ENCODE data around the gene NGEF. TPM values are rescaled to one million over a fixed set of nuclear protein-coding genes. Genes with fewer than 3 reads are reported as not detected.

Gene NGEF
- total and polyA plus RNA-seq, 10 of the 15 experiments (the other 5 are each of a cell fraction or from before 2014, with no cell fraction given) = 0.12 TPM; not detected in 9

DNA sequence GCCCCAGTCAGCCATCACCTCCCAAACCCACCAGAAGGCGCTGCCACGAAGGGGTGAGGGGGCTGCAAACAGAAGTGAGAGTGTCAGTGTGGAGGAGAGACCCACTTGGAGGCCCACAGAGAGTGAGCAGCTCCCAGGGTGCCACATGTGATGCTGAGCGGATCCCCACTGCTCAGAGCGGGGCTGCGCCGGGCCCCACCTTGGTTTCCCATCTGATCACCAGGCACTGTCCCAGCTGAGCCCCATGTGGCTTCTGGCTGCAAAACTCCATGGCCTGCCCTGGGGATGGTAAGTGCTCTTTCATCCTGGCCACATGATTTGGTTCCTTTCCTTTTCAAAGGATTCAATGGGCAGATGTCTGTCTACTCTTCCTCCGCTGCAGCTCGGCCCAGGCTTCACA lies 119.2 kb downstream of the NGEF start:
- no peak for TF ChIP-seq CEBPB (IDR thresholded peaks at IDR 0.05; ENCODE audit: borderline replicate concordance in 1 of 2, low read depth in 2 of 2, low read length in 2 of 2)
- H4K20me1 ChIP-seq (ENCODE audit: control insufficient read depth, insufficient read depth) = no peaks in the 10 kb centered on the region
- in situ Hi-C loops (cut with MboI) = no loop called here
- H3K9me3 ChIP-seq (replicated peaks; ENCODE audit: control insufficient read depth, insufficient read depth, low read length) = no peaks in the 10 kb centered on the region
- intact Hi-C loops (cut with micrococcal nuclease; ENCODE audit: unreplicated experiment) = no loop called here
- RAD21 ChIA-PET (ENCODE audit: unreplicated experiment) = no interaction called here
- 69% methylated on average over 4 of the region's 8 CpGs for WGBS (ENCODE audit: insufficient coverage, insufficient replicate concordance, low lambda C conversion rate, missing lambda C conversion rate)
- FAIRE-seq (no peak), ATAC-seq (no peak), DNase-seq (ENCODE audit: low read depth, low spot score) (no peak)
- no peaks in the 10 kb centered on the region for H3K27me3 ChIP-seq (replicated peaks in 1 of 2; ENCODE audit: control insufficient read depth in 2 of 2, insufficient read depth in 2 of 2, low read length in 1 of 2)
- no peak overlapping the region for H2AFZ ChIP-seq (ENCODE audit: control insufficient read depth, low read depth, low read length)
- POLR2A ChIA-PET = no interaction called here
- no peaks in the 10 kb centered on the region for H3K4me1 ChIP-seq (ENCODE audit: control insufficient read depth, insufficient read depth, low read length)
- H3K4me2 ChIP-seq (ENCODE audit: control insufficient read depth, insufficient read depth) = no peak overlapping the region
- no peak overlapping the region for H3K9ac ChIP-seq (ENCODE audit: control insufficient read depth, insufficient read depth, low read length)
- H3K4me3 ChIP-seq = no peak overlapping the region
- BruUV-seq (replicated peaks) = no TSS peak
- H3K79me2 ChIP-seq (ENCODE audit: control insufficient read depth, insufficient read depth, low read length) = no peaks in the 10 kb centered on the region
- H3K36me3 ChIP-seq (ENCODE audit: control insufficient read depth in 2 of 2, insufficient read depth in 2 of 2, low read length in 1 of 2) = no peaks in the 10 kb centered on the region
- no peak overlapping the region for H3K27ac ChIP-seq (ENCODE audit: control insufficient read depth, insufficient read depth)
- SMC1A ChIA-PET (ENCODE audit: uncharacterized antibody, unreplicated experiment) = no interaction called here
- CTCF ChIA-PET = no interaction called here

DNA sequence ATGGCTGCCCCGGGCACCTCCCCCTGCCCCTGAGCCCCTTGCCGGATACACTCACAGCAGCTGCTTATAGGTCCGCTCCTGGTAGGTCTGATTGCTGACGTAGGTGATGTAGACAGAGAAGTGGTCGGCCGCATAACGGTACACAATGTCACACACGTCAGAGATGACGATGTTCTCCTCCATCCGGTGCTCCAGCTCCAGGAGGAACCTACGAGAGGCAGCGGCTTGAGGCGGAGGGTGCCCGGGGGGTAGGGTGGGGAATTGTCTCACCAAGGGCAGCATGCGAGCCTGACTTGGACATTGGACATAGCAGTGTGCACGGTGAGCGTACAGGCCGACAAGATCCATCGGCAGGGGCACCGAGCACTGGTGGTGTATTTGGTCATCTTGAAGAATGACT lies 120.2 kb downstream of the NGEF start:
- SMC1A ChIA-PET (ENCODE audit: uncharacterized antibody, unreplicated experiment) = no interaction called here
- H3K27ac ChIP-seq (ENCODE audit: control insufficient read depth, insufficient read depth) = no peak overlapping the region
- no peaks in the 10 kb centered on the region for H3K27me3 ChIP-seq (replicated peaks in 1 of 2; ENCODE audit: control insufficient read depth in 2 of 2, insufficient read depth in 2 of 2, low read length in 1 of 2)
- TF ChIP-seq LARP7 (IDR thresholded peaks at IDR 0.05) = no peak
- no peaks in the 10 kb centered on the region for H3K4me1 ChIP-seq (ENCODE audit: control insufficient read depth, insufficient read depth, low read length)
- in situ Hi-C loops (cut with MboI) (no loop called here), intact Hi-C loops (cut with micrococcal nuclease; ENCODE audit: unreplicated experiment) (no loop called here)
- no peak for FAIRE-seq
- POLR2A ChIA-PET = no interaction called here
- no peak overlapping the region for H2AFZ ChIP-seq (ENCODE audit: control insufficient read depth, low read depth, low read length)
- H3K79me2 ChIP-seq (ENCODE audit: control insufficient read depth, insufficient read depth, low read length) = no peaks in the 10 kb centered on the region
- CTCF ChIA-PET = no interaction called here
- H3K4me2 ChIP-seq (ENCODE audit: control insufficient read depth, insufficient read depth) = no peak overlapping the region
- H3K9ac ChIP-seq (ENCODE audit: control insufficient read depth, insufficient read depth, low read length) = no peak overlapping the region
- RAD21 ChIA-PET (ENCODE audit: unreplicated experiment) = no interaction called here
- WGBS (ENCODE audit: insufficient coverage, insufficient replicate concordance, low lambda C conversion rate, missing lambda C conversion rate) = 67% methylated on average over 20 of the region's 20 CpGs
- H3K36me3 ChIP-seq (ENCODE audit: control insufficient read depth in 2 of 2, insufficient read depth in 2 of 2, low read length in 1 of 2) = no peaks in the 10 kb centered on the region
- ATAC-seq = no peak
- no peak overlapping the region for H3K4me3 ChIP-seq
- no peaks in the 10 kb centered on the region for H4K20me1 ChIP-seq (ENCODE audit: control insufficient read depth, insufficient read depth)
- no TSS peak for BruUV-seq (replicated peaks)
- no peak for DNase-seq (ENCODE audit: low read depth, low spot score)
- H3K9me3 ChIP-seq (replicated peaks; ENCODE audit: control insufficient read depth, insufficient read depth, low read length) = no peaks in the 10 kb centered on the region
